HCT116 (cell line): ENCODE measurements around the gene CREB3L1. TPM values are rescaled to one million over a fixed set of nuclear protein-coding genes. Genes with fewer than 3 reads are reported as not detected.

Experiments
- ATAC-seq: fragments of 200-7000 bp; cut with Tn5 transposase; 2 replicates; pipeline ENCODE4 v1.9.1; 2020; ENCODE audit warnings: mild to moderate bottlenecking, moderate library complexity
- BruUV-seq: library from RNA; stranded (reverse); fragments of 400-500 nt; replicated peaks from 2 replicates; lab custom pipeline; 2021; lab: Mats Ljungman, UMichigan
- CTCF ChIA-PET: fragments of 300-600 bp; sonication (Branson Sonifier 250); formaldehyde crosslinking; loops from one replicate; lab custom pipeline; 2021; ENCODE audit warnings: antibody characterized with exemption; lab: Charles Lee
- POLR2A ChIA-PET: fragments of 300-600, 350-600 bp; sonication (Branson Sonifier 250); formaldehyde crosslinking; loops from one replicate; lab custom pipeline; 2021; ENCODE audit warnings: antibody characterized with exemption; lab: Charles Lee
- RAD21 ChIA-PET, 2 experiments: fragments of 300-600 bp; sonication (Branson Sonifier 250); formaldehyde crosslinking; loops; one replicate each; lab custom pipeline; 2023; ENCODE audit warnings: low total read pairs in 2 of 2; ENCODE audit not compliant: uncharacterized antibody in 2 of 2, unreplicated experiment in 2 of 2, low non-redundant PET in 1 of 2; lab: Charles Lee
- DNase-seq: peaks from one replicate; pipeline ENCODE4 v3.0.0-alpha.2; 2010; ENCODE audit warnings: low read depth, low spot score
- H2AFZ ChIP-seq: fragments of 200-600 bp; shearing (Covaris generic), sonication (generic); 2 replicates; pipeline ENCODE4 v1.6.1; 2017; ENCODE audit warnings: low read depth, mixed run types, mixed read lengths, antibody characterized with exemption, low read length; ENCODE audit not compliant: poor library complexity, severe bottlenecking
- H3K27ac ChIP-seq: 2 replicates; pipeline ENCODE4 v1.5.1; 2012; ENCODE audit warnings: low read depth, low read length
- H3K27me3 ChIP-seq: fragments of 200-600 bp; sonication (generic); 2 replicates; pipeline ENCODE4 v1.6.1; 2016; ENCODE audit warnings: mixed run types, low read length, mixed read lengths; ENCODE audit not compliant: insufficient read depth
- H3K36me3 ChIP-seq, 2 experiments: fragments of 200-500 bp in 1 of 2; fragments of 200-600 bp in 1 of 2; sonication (Bioruptor generic) in 1 of 2; sonication (generic) in 1 of 2; 2 replicates each; pipeline versions ENCODE4 v1.5.1 to v1.6.1; 2014 to 2016; ENCODE audit warnings: low read length in 2 of 2, inconsistent platforms in 1 of 2, mixed read lengths in 1 of 2, mixed run types in 1 of 2; ENCODE audit not compliant: insufficient read depth in 2 of 2, control insufficient read depth in 1 of 2
- H3K4me1 ChIP-seq, 2 experiments: fragments of 200-600 bp in 1 of 2; sonication (generic) in 1 of 2; 2 replicates each; pipeline versions ENCODE4 v1.5.1 to v1.6.1; 2012 to 2017; ENCODE audit warnings: low read length in 2 of 2, inconsistent platforms in 1 of 2, mild to moderate bottlenecking in 1 of 2, mixed read lengths in 1 of 2, mixed run types in 1 of 2, moderate library complexity in 1 of 2; ENCODE audit not compliant: insufficient read depth in 2 of 2, control insufficient read depth in 1 of 2
- H3K4me2 ChIP-seq: fragments of 200-600 bp; sonication (generic); 2 replicates; pipeline ENCODE4 v1.6.1; 2017; ENCODE audit warnings: mixed run types, low read length, mixed read lengths
- H3K4me3 ChIP-seq, 2 experiments: fragments of 200-600 bp in 1 of 2; sonication (generic) in 1 of 2; replicated peaks in 1 of 2; 2 replicates each; pipeline ENCODE4 v1.5.1; 2011 to 2016; ENCODE audit warnings: low read length in 2 of 2, control low read depth in 1 of 2, low read depth in 1 of 2, mild to moderate bottlenecking in 1 of 2, mixed read lengths in 1 of 2, mixed run types in 1 of 2
- H3K79me2 ChIP-seq: fragments of 200-600 bp; sonication (generic); 2 replicates; pipeline ENCODE4 v1.6.1; 2017; ENCODE audit warnings: mild to moderate bottlenecking, mixed run types, low read length, moderate library complexity, mixed read lengths; ENCODE audit not compliant: insufficient read depth
- H3K9ac ChIP-seq: fragments of 200-600 bp; sonication (generic); 2 replicates; pipeline ENCODE4 v1.6.1; 2016; ENCODE audit warnings: low read length, mixed read lengths
- H3K9me2 ChIP-seq: fragments of 200-600 bp; sonication (generic), shearing (Covaris generic); 2 replicates; pipeline ENCODE4 v1.6.1; 2017; ENCODE audit warnings: mixed run types, mild to moderate bottlenecking, moderate library complexity; ENCODE audit not compliant: insufficient read depth
- H3K9me3 ChIP-seq, 2 experiments: fragments of 200-500 bp in 1 of 2; fragments of 200-600 bp in 1 of 2; sonication (Bioruptor generic) in 1 of 2; sonication (generic) in 1 of 2; 2 replicates each; pipeline ENCODE4 v1.6.1; 2014 to 2017; ENCODE audit warnings: low read length in 2 of 2, mixed read lengths in 2 of 2, inconsistent platforms in 1 of 2, low read depth in 1 of 2, mild to moderate bottlenecking in 1 of 2, mixed run types in 1 of 2, moderate library complexity in 1 of 2; ENCODE audit not compliant: control insufficient read depth in 1 of 2, insufficient read depth in 1 of 2
- H4K20me1 ChIP-seq: fragments of 200-600 bp; sonication (generic), shearing (Covaris generic); 2 replicates; pipeline ENCODE4 v1.6.1; 2017; ENCODE audit warnings: mixed run types, mild to moderate bottlenecking, moderate library complexity; ENCODE audit not compliant: insufficient read depth
- ATF3 ChIP-seq: IDR thresholded peaks from 2 replicates; pipeline ENCODE4 v1.6.1; 2012
- CBX3 ChIP-seq: IDR thresholded peaks from 2 replicates; pipeline ENCODE4 v1.6.1; 2012; ENCODE audit warnings: low read depth
- CEBPB ChIP-seq: IDR thresholded peaks from 2 replicates; pipeline ENCODE4 v1.6.1; 2012; ENCODE audit warnings: low read depth
- CTCF ChIP-seq, 3 experiments: fragments of 200-600 bp in 1 of 3; sonication (generic) in 1 of 3; IDR thresholded peaks in 2 of 3; conservative IDR thresholded peaks in 1 of 3; 2 replicates each; pipeline ENCODE4 v1.5.1; 2012 to 2017; ENCODE audit warnings: low read depth in 2 of 3, low read length in 2 of 3, antibody characterized with exemption in 1 of 3, borderline replicate concordance in 1 of 3, control low read depth in 1 of 3, mild to moderate bottlenecking in 1 of 3, mixed read lengths in 1 of 3, mixed run types in 1 of 3, moderate library complexity in 1 of 3; ENCODE audit not compliant: insufficient read depth in 1 of 3
- EGR1 ChIP-seq: IDR thresholded peaks from 2 replicates; pipeline ENCODE4 v1.6.1; 2012; ENCODE audit warnings: low read depth
- ELF1 ChIP-seq: IDR thresholded peaks from 2 replicates; pipeline ENCODE4 v1.6.1; 2012; ENCODE audit warnings: low read depth, borderline replicate concordance
- EZH2 ChIP-seq: fragments of 200-600 bp; sonication (generic); IDR thresholded peaks from 2 replicates; pipeline ENCODE4 v1.6.1; 2017; ENCODE audit warnings: antibody characterized with exemption, mixed run types
- FOSL1 ChIP-seq: IDR thresholded peaks from 2 replicates; pipeline ENCODE4 v1.6.1; 2012; ENCODE audit warnings: low read depth
- POLR2AphosphoS5 ChIP-seq: IDR thresholded peaks from 2 replicates; pipeline ENCODE4 v1.6.1; 2011; ENCODE audit warnings: mild to moderate bottlenecking, low read depth, low read length, moderate library complexity
- REST ChIP-seq: IDR thresholded peaks from 2 replicates; pipeline ENCODE4 v1.6.1; 2012; ENCODE audit warnings: low read depth
- SIN3A ChIP-seq: IDR thresholded peaks from 2 replicates; pipeline ENCODE4 v1.6.1; 2012; ENCODE audit warnings: low read depth
- SP1 ChIP-seq: IDR thresholded peaks from 2 replicates; pipeline ENCODE4 v1.6.1; 2012; ENCODE audit warnings: low read depth
- SRF ChIP-seq: IDR thresholded peaks from 2 replicates; pipeline ENCODE4 v1.6.1; 2012; ENCODE audit warnings: low read depth
- TCF7L2 ChIP-seq: IDR thresholded peaks from 2 replicates; pipeline ENCODE4 v1.7.0; 2011; ENCODE audit warnings: borderline replicate concordance, inconsistent platforms; ENCODE audit not compliant: insufficient read depth, insufficient read length; ENCODE audit errors: extremely low read depth
- YY1 ChIP-seq: IDR thresholded peaks from 2 replicates; pipeline ENCODE4 v1.6.1; 2011; ENCODE audit warnings: low read length, low read depth, moderate library complexity, mild to moderate bottlenecking; ENCODE audit not compliant: insufficient replicate concordance; ENCODE audit errors: extremely low read depth
- ZBTB33 ChIP-seq: IDR thresholded peaks from 2 replicates; pipeline ENCODE4 v1.6.1; 2011; ENCODE audit warnings: mild to moderate bottlenecking, low read length, moderate library complexity; ENCODE audit not compliant: insufficient replicate concordance; ENCODE audit errors: extremely low read depth
- ZFX ChIP-seq: fragments of 450-650 bp; IDR thresholded peaks from 2 replicates; pipeline ENCODE4 v1.6.1; 2017
- ZNF274 ChIP-seq: fragments of 200-500 bp; sonication (Bioruptor generic); IDR thresholded peaks from 2 replicates; pipeline ENCODE4 v1.6.1; 2014; ENCODE audit warnings: mild to moderate bottlenecking, low read depth, low read length, inconsistent platforms
- intact Hi-C: fragments of 100-400 bp; cut with micrococcal nuclease; formaldehyde crosslinking; loops from 2 replicates; pipeline ENCODE4 v1.10.0; 2022
- total RNA-seq: library from RNA; stranded (reverse); gene quantifications from one replicate; pipeline ENCODE4 v1.2.1, GENCODE V29; 2021; ENCODE audit not compliant: unreplicated experiment
- TF ChIP-seq, protein P1 (sequence below): IDR thresholded peaks from 2 replicates; pipeline ENCODE4 v1.6.1; 2012

The CREB3L1 gene
- total RNA-seq, 1 experiment from 2014 or later, result 0.37 TPM

GRCh38 chr11:46346886-46347636 lies 69.6 kb downstream of the CREB3L1 start, which contains the start of gene DGKZ:
Gene DGKZ (plus strand): TSS chr11:46347463. CDS start chr11:46347660, 197 bp downstream.
- peak within 1 kb of the TSS; percentile 81 for H2AFZ ChIP-seq
- no TSS peak for BruUV-seq
- TF ChIP-seq SIN3A, result no peak
- TF ChIP-seq ATF3, result no peak
- TF ChIP-seq EZH2, result no peak
- peak; percentile 70 for TF ChIP-seq POLR2AphosphoS5
- TF ChIP-seq SRF, result no peak
- no peak for TF ChIP-seq CEBPB
- TF ChIP-seq CBX3, result no peak
- TF ChIP-seq SP1, result no peak
- no peak for TF ChIP-seq ZNF274
- TF ChIP-seq, protein P1, sequence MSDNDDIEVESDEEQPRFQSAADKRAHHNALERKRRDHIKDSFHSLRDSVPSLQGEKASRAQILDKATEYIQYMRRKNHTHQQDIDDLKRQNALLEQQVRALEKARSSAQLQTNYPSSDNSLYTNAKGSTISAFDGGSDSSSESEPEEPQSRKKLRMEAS, result peak; percentile 49; the same call in 1 of the 2 replicates
- TF ChIP-seq ELF1, result no peak
- no peak for TF ChIP-seq EGR1
- TF ChIP-seq TCF7L2, result no peak
- TF ChIP-seq ZBTB33, result no peak
- TF ChIP-seq ZFX, result peak; percentile 54; the same call in 1 of the 2 replicates
- no peak for TF ChIP-seq FOSL1
- TF ChIP-seq YY1, result peak; percentile 32
- no peak for TF ChIP-seq REST
- TF ChIP-seq CTCF (IDR thresholded peaks at IDR 0.05 in 2 of 3, conservative IDR thresholded peaks at IDR 0.05 in 1 of 3; ENCODE audit: borderline replicate concordance in 1 of 3, insufficient read depth in 1 of 3, low read depth in 2 of 3, low read length in 2 of 3), result peak; percentile 45 to 60 (median 47)

More at GRCh38 chr11:46346886-46347636, 69.6 kb downstream of the CREB3L1 start, which contains the start of gene DGKZ:
- peaks cover 43% of the 10 kb centered on the region for H3K79me2 ChIP-seq
- H3K9ac ChIP-seq, result peak within 1 kb of the TSS; percentile 92
- DNase-seq, result peak; percentile 35
- no peaks in the 10 kb centered on the region for H3K36me3 ChIP-seq
- intact Hi-C loops, result no loop called here
- no peaks in the 10 kb centered on the region for H3K9me2 ChIP-seq
- ATAC-seq, result peak; percentile 93
- H3K27me3 ChIP-seq, result no peaks in the 10 kb centered on the region
- no peaks in the 10 kb centered on the region for H4K20me1 ChIP-seq
- peak within 1 kb of the TSS; percentile 97 for H3K4me2 ChIP-seq
- H3K9me3 ChIP-seq, result no peaks in the 10 kb centered on the region
- peaks cover 14 to 32% of the 10 kb centered on the region in 2 experiments; a peak in 3 of 4 replicates for H3K4me1 ChIP-seq
- H3K4me3 ChIP-seq, result peak within 1 kb of the TSS; percentile 91 to 97
- POLR2A ChIA-PET, result no interaction called here
- peak within 1 kb of the TSS; percentile 76 for H3K27ac ChIP-seq
- CTCF ChIA-PET, result interaction anchor here (1.0 kb wide), 4 partner anchors 13 to 108 kb away, joined by 3 read pairs; no protein-coding TSS in a partner anchor
- RAD21 ChIA-PET, result no interaction called here
